GM19099 (cell line): ENCODE results near the gene IL25.

ENCODE experiments used
- POLR2A ChIP-seq: IDR thresholded peaks from 3 replicates; pipeline ENCODE4 v1.6.1; 2011; ENCODE audit warnings: low read depth; ENCODE audit not compliant: insufficient read length; ENCODE audit errors: extremely low read depth

Gene IL25

GRCh38 chr14:23349156-23349845 lies 23.3 kb upstream of the IL25 start:
- no peak for TF ChIP-seq POLR2A

GRCh38 chr14:23351681-23352505 lies 20.7 kb upstream of the IL25 start:
- no peak for TF ChIP-seq POLR2A

- TF ChIP-seq POLR2A, result no peak
Observed at GRCh38 chr14:23352506-23353432, 19.8 kb upstream of the IL25 start, which contains the start of gene SLC22A17. SLC22A17 (minus strand) TSS chr14:23352887.

GRCh38 chr14:23353433-23353780 lies 19.2 kb upstream of the IL25 start:
- TF ChIP-seq POLR2A, result no peak

GRCh38 chr14:23354990-23355389 lies 17.6 kb upstream of the IL25 start:
- no peak for TF ChIP-seq POLR2A

- TF ChIP-seq POLR2A, result no peak
Observed at GRCh38 chr14:23355871-23356435, 16.7 kb upstream of the IL25 start.

GRCh38 chr14:23356662-23357061 lies 15.9 kb upstream of the IL25 start:
- no peak for TF ChIP-seq POLR2A

- no peak for TF ChIP-seq POLR2A
Observed at GRCh38 chr14:23357261-23357660, 15.3 kb upstream of the IL25 start.

- no peak for TF ChIP-seq POLR2A
Observed at GRCh38 chr14:23358042-23358441, 14.6 kb upstream of the IL25 start.

- TF ChIP-seq POLR2A, result no peak
Observed at GRCh38 chr14:23358553-23359166, 13.9 kb upstream of the IL25 start.

GRCh38 chr14:23359167-23359626 lies 13.4 kb upstream of the IL25 start:
- no peak for TF ChIP-seq POLR2A

GRCh38 chr14:23359722-23360447 lies 12.7 kb upstream of the IL25 start:
- no peak for TF ChIP-seq POLR2A

GRCh38 chr14:23360496-23360895 lies 12.1 kb upstream of the IL25 start:
- TF ChIP-seq POLR2A, result no peak

GRCh38 chr14:23361320-23361719 lies 11.3 kb upstream of the IL25 start:
- TF ChIP-seq POLR2A, result no peak
